Ammon's horn (tissue), 1 donor: ENCODE results near the gene TTN.

Experiments used
- DNase-seq: peaks from one replicate; pipeline ENCODE4 v3.0.0-alpha.2; 2016; ENCODE audit warnings: low spot score

TTN gene

DNA sequence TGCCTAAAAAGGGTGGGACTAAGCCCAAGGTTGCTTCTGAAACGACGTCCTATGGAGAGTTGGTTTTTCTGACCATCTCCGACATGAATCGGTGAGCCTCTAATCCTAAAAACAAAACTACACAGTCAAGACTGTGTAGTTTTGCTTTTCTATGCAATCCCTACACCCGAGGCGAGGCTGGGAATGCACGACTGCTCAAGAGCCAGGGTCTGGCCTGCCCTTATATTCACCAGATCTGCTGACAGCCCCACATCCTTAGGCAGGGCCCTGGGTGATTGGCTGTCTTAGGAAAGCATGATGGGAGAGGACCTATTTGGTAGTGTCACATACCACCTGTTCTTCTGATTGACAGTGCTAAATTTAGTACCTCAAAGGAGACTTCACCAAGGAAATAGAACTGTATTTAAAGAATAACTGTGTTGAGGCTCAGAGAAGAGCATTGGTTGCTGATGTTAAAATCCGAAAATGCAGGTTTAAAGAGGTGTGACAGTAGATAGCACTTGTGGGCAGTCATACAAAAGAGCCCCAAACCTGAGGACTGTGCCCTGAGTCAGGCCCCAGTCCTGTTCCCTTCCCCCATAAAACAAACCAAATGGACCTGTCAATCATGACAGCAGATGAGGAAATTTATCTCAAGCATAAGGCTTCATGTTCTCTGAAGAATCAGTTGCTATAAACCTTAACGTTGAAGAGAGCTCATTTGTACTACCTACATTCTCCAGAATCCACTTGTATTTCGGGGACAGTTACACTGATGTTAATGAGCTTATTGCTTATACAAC, at the start of gene TTN:
Gene TTN, minus strand, starts transcription at position 197 of the 782 bp plus-strand sequence. CDS start 2,781 bp downstream, outside the sequence.
- no peak for DNase-seq

DNA sequence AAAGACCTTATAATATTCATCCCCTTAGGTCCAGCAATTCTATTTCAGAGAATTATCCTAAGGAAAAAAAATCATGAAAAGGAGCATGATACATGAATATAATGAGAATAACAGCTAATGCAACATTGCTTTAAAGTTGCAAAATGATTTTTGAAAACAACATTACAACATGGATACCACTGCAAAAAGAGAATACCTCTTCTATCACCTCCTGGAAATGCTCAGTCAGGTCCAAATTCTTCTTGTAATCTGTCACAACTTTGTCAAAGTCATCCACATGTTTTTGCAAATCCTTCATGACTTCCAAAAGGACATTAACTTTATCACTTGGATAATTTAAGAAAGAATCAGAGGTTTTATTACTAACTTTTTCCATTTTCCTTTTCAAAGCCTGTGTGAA, 47.9 kb upstream of the TTN start:
- DNase-seq = no peak

DNA sequence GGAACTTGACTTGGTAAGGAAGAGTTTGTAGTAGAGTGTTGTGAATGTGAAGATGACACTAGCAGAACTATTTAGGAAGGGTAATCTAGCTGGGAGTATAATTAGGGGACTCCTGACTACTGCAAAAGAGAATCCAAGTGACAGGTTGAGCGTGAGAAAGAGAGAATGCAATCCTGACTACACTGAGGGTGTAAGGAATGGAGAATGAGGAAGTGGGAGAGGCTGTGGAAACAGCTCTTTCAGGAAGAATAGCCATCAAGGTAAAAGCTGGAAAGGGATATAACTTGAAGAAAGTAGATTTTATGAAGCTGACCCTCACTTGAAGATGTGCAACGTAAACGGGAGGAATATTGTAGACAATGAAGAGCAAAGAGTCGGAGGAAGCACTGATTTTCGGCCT, 41.1 kb upstream of the TTN start:
- no peak for DNase-seq

DNA sequence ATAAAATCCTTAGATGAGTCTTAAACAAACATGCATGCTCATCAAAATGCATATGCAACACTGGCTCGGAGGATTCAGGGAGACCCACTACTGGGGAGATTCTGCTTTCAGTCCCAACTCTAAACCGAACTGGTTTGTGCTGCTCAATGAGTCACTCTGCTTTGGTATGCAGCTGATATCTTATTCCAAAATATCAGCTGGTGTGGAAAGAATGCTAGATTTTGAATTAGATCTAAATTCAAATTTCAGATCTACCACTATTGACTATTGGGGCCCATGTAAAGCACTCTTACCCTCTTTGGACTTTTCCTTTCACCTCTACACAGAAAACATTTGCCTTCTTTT, 39.2 kb upstream of the TTN start:
- DNase-seq = no peak

DNA sequence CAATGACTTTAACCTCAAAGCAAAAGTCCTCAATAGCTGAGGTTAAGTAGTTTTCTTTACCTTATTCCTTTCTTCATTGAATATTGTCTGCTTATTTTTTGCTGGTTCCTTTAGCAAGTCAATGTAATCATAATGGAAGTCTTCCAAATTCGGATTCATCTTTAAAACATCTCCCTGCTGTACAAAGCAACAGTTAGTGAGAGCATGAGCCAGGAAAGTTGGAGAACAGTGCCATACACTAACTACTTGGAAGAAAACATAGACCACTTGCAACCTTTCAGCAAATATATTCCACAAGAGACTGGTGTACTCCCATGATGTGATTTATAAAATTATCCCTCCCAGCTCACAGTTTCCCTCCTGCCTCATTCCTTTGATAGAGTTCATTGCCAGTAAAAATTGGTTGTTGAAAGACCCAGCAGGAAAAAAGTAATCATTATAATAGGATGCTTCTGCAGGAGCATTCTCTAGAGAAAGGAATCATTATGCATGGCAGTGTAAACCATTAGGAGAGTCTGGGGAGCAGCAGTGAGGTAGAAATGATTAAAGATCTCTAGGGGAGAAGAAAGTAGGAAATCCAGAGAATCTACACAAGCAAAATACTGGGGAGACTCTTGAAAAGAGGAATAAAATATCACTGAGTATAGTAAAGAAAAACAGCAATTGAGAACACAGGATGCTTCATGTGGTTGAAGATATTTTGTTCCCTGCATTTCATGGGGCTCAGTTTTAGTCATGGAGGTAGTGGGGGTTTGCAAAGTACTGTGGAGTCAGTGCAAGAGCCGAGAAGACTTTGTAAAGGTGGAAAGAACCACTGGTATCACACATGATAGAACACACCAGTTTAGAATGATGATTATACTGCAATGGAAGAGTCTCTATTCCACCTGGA, 38.6 kb upstream of the TTN start:
- no peak for DNase-seq

DNA sequence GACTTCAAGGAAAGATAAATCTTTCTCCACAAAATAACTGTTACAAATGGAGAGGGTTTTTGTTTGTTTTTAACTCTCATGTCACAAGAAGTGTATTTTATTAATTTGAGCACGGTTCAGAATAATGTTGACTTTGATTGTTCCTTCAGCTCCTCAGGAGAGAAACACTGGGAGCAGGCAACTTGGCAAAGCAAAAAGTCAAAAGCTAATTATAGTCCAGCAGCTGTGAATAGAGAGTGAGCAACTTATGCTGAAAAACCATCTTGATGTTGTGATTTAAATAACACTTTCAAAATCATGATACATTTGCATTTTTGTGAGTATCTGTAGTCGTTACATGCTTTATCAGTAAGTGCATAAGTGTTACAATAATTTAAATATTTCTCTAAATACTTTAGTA, 37.5 kb upstream of the TTN start:
- DNase-seq = no peak

DNA sequence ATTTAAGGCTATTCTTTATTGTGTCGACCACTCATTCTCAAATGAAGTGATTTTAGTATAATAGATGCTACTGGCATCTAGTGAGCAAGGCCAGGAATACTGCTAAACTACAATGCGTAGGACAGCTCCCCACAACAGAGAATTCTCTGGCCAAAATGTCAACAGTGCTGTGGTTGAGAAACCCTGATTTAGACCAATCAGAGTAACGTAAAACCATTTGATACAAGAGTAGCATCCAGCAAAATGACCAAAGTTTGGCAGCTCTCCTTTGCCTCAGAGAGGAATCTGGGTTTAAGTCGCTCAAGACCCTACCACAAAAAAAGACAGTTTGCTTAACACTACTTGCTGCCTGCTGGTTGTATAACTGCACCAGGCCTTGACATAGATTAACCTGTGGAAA, 37.0 kb upstream of the TTN start:
- DNase-seq = no peak

DNA sequence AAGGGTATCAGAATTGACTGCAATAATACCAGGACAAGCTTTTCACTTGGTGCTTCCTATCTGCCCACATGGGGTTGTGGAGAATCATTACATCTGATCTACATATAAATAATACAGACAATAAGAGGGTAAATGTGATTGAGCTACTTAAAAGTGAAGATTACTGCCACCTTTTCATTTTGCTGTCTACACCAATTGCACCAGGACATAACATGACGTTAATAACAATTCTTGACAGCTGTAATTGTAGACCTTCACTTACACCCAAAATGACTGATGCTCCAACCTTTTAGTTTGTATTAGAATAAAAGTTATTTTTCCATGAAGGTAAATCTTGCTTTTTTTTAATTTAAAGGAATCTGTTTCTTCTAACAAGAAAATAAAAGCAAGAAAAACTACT, 36.5 kb upstream of the TTN start:
- DNase-seq = no peak

DNA sequence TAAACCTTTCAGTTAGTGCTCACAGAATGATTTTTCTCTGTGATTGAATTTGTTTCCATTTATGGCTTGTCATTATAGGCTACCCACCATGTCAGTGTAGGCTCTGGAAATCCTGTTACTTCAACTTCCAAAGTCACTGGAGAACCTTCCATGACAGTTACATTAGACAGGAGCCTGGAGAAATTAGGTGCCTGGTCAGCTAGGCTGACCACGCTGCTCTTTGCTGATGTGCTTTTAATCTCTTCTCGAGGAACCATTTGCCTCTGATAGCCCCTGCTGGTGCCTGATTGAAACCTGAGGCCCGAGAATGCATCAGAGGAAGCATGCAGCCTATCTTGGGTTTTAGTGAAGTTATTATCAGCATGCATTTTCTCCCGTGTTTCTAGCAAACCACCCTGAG, 29.6 kb upstream of the TTN start:
- no peak for DNase-seq

DNA sequence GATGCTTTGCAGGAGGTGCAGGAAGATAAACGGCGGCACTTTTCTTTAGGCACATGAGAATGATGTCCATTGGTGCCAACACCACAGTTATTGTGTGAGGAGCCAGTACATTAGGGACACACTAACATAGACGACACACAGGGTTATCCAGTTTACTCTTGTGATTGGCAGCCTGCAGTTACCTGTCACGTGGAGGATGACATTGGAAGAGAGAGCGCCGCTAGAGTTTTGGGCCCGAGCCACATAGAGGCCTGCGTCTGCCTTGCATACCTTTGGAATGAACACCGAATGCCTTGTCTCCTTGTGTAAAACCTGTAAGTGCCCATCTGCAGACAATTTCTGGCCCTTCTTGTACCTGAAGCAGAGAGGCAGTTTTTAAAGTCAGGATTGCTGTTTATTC, 26.9 kb upstream of the TTN start:
- no peak for DNase-seq

DNA sequence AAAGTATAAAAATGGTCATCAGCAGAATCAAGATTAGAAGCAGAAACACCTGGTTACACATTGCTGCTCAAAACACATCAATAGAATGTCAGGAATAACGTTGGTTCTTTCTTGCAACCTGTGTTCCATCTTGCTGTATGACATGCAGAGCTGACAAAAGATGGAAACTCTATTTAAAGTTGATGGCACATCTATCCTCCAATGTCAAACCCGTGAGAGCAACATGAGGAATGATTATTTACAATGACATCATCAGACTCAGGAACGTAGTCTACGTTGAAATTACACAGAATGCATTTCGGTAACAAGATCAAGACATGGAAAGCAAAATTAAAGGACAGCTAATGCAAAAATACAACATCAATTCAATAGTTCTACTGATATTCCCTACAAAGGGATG, 26.2 kb upstream of the TTN start:
- no peak for DNase-seq

DNA sequence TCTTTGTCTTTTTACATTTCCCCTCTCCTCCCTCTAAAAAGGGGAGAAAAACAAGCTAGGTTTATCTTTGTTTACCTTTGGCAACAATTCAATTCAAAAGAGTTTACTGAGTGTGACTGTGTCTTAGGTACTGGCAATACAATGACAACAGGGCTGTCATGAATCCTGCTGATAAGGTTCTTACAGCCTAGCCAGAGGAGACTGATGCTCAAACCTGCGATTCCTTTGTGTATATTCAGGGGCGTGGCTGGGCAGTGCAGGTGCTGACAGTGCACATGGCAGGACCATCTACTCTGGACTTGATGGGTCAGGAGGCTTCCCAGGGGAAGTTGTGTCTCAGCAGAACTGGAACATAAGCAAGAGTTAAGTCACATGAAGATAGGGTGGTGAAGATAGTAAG, 23.2 kb upstream of the TTN start:
- no peak for DNase-seq

DNA sequence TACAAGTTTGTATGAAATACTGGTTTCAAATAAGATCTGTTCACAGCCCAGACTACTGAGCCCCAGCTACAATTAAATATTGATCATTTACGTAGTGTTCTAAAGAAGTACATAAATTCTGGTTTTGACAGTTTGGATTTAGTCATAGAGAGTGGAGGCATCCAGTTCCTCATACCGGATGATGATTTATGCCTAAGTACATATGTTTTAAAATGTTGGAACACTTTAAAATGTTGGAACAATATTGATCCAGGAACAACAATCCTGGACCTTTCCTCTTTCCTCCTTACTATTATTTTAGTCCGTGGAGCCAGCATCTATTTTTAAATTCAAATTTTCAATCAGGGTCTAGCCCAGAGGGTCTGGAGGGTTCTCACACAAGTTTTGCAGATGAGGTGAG, 22.8 kb upstream of the TTN start:
- DNase-seq = no peak

DNA sequence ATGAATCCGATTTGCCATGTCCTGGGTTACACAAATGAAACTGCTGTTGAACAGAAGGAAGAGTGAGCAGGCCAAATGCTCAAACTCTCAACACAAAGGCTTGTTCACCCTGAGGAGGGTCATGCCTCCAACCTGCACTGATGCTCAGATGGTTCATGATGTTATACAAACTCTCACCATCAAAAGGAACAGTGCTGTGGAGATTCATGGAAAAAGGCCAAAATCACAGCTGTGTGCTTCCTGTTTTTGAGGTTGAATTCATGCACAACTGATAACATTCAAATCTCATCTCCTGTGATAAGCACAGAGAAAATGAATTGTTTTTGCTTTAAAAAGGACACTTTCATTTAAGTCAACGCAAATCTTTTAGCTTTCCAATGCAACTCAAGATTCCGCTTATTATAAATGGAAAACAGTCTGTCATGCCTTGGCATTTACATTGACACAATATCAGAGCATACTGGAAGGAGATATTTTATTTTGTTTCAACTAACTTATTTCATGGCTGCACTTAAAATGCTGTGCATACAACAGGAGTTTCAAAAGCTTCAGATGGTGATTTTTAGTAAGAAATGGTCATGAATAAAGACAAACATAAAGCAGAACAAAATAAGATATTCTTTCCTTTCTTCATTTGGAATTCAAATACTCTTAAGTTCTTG, 22.2 kb upstream of the TTN start:
- no peak for DNase-seq

DNA sequence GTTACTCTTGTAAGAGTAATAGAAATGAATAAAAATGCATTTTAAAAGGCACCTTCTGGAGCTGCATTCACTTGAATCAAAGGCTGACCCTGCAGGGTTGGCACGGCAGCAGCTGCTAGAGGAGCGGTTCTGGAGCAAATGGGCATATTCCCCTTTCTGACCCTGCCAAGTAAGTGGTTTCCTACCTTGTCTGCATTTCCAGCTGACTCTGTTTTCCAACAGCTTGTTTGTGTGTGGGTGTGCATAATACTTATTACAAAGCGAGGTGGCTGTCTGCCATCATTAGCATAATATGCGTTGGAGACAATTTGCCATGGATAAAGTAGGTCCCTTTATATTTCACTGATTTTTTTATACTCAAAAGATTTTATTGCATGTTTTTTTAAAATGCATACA, 21.3 kb upstream of the TTN start:
- DNase-seq = peak; percentile 15

DNA sequence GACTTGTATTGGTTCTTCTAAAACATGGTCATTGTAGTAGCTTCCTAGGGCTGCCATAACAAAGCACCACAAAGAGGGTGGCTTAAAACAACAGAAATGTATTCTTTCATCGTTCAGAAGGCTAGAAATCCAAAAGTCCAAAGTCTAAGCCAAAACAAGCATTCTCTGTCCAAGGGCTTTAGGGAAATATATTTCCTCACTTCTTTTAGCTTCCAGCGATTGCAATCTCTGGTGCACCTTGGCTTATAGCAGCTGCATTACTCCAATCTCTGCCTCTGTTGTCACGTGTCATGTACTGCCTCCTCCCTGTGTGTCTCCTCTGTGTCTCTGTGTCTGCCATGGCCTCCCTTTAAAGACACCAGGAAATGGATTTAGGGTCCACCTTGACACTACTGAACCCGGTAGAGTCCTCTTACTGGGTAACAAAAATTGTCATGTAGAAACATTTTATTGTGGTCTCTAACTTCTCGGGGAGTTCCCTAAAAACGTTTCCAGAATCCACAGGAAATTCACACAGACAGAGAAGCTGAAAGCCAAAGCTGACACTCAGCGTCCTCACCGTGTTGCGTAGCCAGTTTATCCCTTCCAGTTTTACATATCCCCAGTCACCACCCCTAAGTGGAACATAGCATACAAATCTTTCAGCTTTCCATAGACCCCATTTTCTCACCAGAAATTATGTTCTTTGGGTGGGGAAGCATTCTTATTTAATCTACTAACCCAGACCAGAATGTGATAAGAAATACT, 20.7 kb upstream of the TTN start:
- DNase-seq = no peak

DNA sequence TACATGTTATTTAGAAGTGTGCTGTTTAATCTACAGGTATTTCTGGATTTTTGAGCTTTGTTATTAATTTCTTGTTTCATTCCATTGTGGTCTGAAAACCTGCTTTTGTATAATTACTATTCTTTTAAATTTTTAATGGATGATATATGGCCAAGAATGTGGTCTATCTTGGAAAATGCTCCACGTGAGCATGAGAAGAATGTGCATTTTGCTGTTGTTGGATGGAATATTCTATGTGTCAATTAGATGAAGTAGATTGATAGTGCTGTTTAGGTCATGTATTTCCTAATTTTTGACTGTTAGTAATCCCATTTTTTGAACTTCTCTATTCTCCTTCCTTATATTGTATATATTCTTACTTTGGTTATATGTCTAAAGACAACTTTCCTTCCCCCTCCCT, 19.9 kb upstream of the TTN start:
- DNase-seq = no peak

DNA sequence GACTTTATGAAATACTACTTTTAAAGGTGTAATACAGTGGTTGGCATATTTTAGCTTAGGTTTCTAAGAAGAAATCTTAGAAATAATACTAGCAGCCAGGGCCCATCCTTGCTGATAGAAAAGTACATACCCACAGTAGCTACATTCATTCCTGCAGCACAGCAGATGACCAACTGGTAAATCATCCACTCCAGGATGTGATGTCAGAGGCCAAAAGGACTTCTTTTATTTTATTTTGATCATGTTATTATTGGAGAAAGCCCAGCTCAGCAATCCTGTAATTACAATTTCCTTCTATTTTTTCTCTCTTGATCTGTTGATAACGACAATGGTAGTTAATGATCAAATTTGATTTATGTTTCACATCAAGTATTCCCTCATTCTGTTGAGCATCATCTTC, 18.0 kb upstream of the TTN start:
- DNase-seq = no peak

DNA sequence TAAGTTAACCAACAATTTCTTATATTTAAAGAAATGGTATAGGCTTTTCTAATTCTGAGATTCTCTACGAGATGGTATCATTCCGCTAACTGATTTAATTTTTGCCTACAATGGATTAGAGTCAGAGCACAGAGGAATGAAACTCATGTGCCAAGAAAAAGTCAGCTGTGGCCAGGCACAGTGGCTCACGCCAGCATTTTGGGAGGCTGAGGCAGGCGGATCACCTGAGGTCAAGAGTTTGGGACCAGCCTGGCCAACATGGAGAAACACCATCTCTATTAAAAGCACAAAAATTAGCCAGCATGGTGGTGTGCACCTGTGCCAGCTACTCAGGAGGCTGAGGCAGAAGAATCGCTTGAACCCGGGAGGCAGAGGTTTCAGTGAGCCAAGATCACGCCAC, 17.0 kb upstream of the TTN start:
- DNase-seq = no peak

DNA sequence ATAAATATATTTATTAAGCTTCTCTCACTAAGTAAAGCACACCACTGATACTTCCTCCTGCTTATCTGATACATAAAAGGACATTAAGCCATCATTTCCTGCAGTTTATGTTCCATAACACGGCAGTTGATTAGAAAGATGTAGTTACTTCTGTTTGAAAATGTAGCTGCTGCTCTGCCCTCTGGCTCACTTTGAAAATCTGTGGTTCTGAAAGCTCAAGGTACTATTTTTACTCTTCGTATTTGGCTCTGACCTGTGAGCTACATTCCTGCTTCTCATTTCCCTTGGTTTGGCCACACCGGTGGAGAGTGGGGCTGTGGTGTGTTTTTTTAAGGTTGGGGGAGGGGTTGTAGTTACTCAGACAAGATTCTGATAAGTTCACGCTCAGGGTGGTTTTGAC, 12.8 kb upstream of the TTN start:
- no peak for DNase-seq

DNA sequence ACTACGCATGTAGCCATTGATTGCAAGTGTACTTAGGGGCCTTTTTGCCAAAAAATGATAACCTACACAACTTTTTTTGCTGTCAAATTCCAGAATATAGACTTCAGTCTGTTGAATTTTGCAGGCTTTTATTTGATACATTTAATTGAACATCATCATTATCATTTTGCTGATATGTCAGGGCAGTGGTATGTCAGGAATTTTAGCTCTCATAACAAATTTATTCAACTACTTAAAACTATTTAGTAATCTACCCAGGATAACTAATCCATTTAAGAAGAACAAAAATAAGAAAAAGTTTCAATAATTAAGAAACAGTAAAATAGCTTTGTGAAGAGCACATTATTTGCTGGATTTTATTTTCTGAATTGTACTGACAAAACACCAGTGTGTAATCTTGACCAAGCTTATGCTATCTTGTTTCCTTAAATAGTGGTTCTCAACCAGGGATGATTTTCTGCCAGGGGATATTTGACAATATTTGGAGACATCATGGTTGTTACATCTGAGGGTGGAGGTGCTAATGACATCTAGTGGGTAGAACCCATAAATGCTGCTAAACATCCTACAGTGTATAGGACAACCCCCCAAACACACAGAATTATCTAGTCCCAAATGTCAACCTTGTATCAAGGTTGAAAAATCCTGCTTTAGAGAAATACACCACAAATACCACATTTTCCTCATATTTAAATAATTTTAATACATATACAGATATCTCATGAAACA, 12.1 kb upstream of the TTN start:
- DNase-seq = no peak

DNA sequence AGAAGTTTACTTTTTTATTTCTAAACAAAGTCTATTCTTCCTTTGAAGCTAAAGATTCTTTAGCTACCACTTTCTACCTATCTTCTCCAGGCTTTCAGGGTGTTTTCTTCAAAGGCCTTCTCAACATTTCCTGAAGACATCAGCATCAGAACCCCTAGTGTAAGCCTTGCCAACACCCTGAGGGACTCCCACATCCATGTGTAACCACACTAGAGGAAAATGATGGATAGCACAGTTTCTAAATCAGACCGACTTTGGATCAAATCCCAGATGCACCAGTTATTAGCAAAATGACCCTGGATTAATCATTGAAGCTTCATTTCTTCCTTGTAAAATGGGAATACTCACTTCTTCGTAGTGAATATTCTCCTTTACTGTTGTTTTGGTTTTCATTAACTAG, 4.7 kb upstream of the TTN start:
- no peak for DNase-seq
